ENCODE data around the gene UQCR11. TPM values are rescaled to one million over a fixed set of nuclear protein-coding genes. Genes with fewer than 3 reads are reported as not detected.

The UQCR11 gene
- 82.3 TPM for polyA plus RNA-seq (ENCODE audit: insufficient read length)
- long read RNA-seq, donor 1, transcript UQCR11-201 (2 exons, 753 nt): minor isoform, 8 of 492 reads
- long read RNA-seq, donor 1, transcript UQCR11-203 (3 exons, 1,324 nt): major isoform, 359 of 492 reads
- long read RNA-seq, donor 1, partial matches to known transcripts: 124 of 492 reads
- long read RNA-seq, donor 1, other reads (novel, unspliced or antisense): 0 of 492 reads
- long read RNA-seq, donor 2, transcript UQCR11-201 (2 exons, 753 nt): minor isoform, 5 of 335 reads
- long read RNA-seq, donor 2, transcript UQCR11-203 (3 exons, 1,324 nt): major isoform, 271 of 335 reads
- long read RNA-seq, donor 2, partial matches to known transcripts: 59 of 335 reads
- long read RNA-seq, donor 2, other reads (novel, unspliced or antisense): 0 of 335 reads
- long read RNA-seq, donor 3, transcript UQCR11-203 (3 exons, 1,324 nt): major isoform, 206 of 258 reads
- long read RNA-seq, donor 3, partial matches to known transcripts: 48 of 258 reads
- long read RNA-seq, donor 3, other reads (novel, unspliced or antisense): 0 of 258 reads
- long read RNA-seq, donor 4, transcript UQCR11-203 (3 exons, 1,324 nt): major isoform, 119 of 165 reads
- long read RNA-seq, donor 4, partial matches to known transcripts: 46 of 165 reads
- long read RNA-seq, donor 4, other reads (novel, unspliced or antisense): 0 of 165 reads
- long read RNA-seq, donor 5, transcript UQCR11-201 (2 exons, 753 nt): minor isoform, 7 of 690 reads
- long read RNA-seq, donor 5, transcript UQCR11-203 (3 exons, 1,324 nt): major isoform, 592 of 690 reads
- long read RNA-seq, donor 5, partial matches to known transcripts: 91 of 690 reads
- long read RNA-seq, donor 5, other reads (novel, unspliced or antisense): 0 of 690 reads
- long read RNA-seq, donor 6, transcript UQCR11-203 (3 exons, 1,324 nt): major isoform, 418 of 584 reads
- long read RNA-seq, donor 6, transcript UQCR11-201 (2 exons, 753 nt): minor isoform, 7 of 584 reads
- long read RNA-seq, donor 6, partial matches to known transcripts: 157 of 584 reads
- long read RNA-seq, donor 6, other reads (novel, unspliced or antisense): 0 of 584 reads
- long read RNA-seq, donor 7, transcript UQCR11-201 (2 exons, 753 nt): minor isoform, 9 of 655 reads
- long read RNA-seq, donor 7, transcript UQCR11-203 (3 exons, 1,324 nt): major isoform, 524 of 655 reads
- long read RNA-seq, donor 7, partial matches to known transcripts: 122 of 655 reads
- long read RNA-seq, donor 7, other reads (novel, unspliced or antisense): 0 of 655 reads
- long read RNA-seq, donor 8, transcript UQCR11-203 (3 exons, 1,324 nt): major isoform, 122 of 143 reads
- long read RNA-seq, donor 8, partial matches to known transcripts: 20 of 143 reads
- long read RNA-seq, donor 8, other reads (novel, unspliced or antisense): 0 of 143 reads

DNA sequence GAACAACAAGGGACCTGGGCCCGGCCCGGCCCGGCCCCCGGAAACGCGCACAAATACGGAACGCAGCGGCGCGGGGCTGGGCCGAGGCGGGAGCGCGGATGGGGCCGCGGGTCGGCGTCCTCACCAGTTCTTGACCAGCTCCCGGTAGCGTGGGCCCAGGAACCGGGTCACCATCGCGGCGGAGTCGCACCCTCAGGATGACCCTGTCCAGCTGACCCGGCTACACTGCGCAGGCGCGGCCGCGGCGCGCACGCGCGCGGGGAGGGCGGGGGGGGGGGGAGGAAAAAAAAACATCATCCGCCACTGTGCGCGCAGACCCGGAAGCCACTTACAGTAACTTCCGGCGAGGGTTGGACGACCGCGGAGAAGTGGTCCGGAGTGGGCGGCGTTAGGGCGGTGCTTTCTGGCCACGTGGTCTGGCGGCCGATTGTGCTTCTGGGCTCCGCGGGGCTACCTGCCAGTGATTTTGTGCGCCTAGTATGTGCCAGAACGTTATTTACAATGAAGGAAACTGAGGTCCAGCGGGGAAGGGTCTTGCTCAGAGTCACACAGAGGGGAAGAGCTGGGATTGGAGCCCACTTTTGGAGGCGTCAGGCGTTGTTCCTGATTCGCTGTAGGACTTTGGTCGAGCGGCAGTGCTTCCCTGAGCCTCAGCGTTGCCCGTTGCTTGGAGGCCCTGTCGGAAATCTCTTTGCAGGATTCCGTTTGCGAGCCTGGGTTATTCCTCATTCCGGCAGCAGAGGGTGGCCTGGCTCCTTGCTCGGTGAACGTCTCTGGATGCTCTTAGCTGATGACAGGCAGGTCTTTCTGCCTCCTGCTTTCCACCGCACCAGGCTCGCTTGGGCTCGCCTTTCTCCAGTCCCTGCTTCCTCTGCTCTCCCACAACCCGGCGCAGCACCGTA is at the start of gene UQCR11:
Gene UQCR11, minus strand, starts transcription at position 227 of the 902 bp plus-strand sequence. Its CDS starts 53 bp downstream, at position 174.
- peak; percentile 94 for DNase-seq

GRCh38 chr19:1654178-1654792 is 49.0 kb upstream of the UQCR11 start:
- no peak for DNase-seq

GRCh38 chr19:1653300-1653628 is 48.0 kb upstream of the UQCR11 start:
- DNase-seq: no peak

DNA sequence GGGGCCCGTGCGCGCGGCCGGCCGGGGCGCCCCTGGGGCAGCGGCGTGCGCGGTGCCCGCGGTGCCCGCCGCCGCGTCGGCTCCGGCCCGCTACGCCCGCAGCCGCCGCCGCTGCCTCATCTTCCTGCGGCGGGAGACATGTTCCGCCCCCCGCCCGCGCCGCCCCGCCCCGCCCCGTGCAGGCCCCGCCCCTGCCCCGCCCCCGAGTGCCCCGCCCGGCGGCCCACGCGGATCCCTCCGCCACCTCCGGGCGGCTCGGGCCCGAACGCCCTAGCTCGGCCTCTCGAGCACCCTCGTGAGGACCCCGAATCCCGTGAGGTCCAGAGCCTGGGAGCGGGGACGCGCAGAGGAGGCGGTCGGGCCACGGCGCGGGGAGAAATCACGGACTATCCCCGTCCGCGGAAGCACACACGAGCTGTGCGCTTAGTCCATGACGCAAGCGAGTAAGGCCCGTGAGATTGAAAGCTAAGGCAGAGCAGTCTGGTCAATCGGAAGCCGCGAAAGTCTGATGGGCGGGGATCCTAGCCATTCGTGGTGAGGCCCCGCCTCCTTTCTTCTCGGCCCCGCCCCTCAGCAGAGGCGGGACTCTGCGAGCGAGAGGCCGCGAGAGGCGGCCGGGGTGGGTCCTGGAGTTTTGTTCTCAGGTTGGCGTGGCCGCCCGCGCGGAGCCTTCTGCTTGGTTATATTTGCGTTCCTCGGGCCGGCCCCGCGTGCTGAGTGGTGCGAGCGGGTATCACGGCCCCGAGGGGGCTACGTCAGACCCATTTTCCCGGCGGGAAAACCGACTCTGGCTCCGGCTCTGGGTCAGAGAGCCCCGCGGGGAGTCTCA is 47.4 kb upstream of the UQCR11 start, which contains the start of gene TCF3:
Gene TCF3, minus strand, starts transcription at position 145 of the 829 bp plus-strand sequence. CDS start 2,367 bp downstream, outside the sequence.
- DNase-seq: peak; percentile 99

- peak; percentile 48 for DNase-seq
These were observed 46.5 kb upstream of the UQCR11 start for GRCh38 chr19:1651568-1652291.

GRCh38 chr19:1650650-1651567 is 45.6 kb upstream of the UQCR11 start:
- peak; percentile 38 for DNase-seq

DNA sequence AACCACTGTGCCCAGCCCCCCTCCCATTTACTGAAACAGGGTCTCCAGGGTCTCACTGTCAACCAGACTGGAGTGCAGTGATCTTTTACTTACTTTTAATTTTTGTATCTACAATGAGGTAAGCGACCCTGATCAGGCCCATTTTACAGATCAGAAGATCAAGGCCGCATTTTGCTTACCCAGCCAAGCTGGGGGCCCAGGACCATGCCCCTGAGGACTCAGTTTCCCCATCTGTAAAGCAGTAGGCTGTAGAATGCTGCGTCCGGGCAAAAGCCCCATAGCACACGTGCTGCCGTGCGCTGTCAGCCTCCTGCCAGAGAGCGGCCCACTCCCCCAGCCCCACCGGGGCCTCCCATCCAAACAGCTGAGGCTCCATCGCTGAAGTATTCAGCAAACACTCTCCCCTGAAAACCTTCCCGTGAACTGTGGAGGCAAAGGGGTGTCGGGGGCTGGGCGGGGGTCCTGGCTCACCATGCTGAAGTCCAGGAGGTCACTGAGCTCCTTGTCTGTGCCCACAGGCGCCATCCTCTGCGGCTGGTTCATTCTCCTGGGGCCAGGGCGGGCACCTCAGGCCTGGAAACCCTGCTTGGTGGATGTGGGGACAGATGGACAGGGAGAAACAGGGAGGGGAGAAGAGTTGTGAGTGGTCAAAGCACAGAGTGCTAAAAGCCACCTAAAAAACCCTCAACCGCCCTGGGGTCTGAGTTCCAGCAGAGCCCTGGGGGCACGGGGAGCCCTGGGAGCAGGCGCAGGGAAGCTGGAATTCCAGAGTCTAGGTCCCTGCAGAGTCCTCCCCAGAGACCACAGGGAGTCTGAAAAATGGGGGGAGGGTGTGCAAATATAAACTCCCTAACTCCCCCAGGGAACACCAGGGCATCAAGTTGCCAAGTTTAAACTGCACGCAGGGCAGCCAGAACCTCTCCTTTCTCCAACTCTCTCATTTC is 44.7 kb upstream of the UQCR11 start:
- no peak for DNase-seq

DNA sequence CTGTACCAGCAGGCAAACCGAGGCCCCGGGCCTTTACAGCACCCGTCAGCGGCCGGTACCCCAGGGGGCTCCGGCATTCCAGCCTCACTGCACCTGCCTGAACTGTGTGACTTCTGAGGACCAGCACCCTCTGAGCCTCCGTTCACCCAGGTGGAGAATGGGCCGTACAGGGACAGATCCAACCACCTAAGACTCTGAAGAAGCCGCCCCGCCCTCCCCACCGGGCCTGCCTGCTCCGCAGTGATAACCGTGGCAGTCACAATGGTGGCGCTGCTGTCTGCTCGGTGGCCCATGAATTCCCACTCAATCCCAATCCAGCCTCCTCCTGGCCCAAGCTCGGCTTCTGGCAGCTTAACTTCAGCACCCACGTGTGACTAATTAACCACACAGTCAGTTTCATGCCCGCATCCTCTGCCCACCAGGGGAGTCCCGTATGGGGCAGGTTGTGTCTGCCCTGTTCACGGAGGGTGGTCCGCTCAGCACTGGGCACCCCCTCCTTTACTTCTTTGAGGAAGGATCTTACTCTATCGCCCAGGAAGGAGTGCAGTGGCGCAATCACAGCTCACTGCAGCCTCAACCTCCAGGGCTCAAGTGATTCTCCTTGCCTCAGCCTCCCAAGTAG is 43.8 kb upstream of the UQCR11 start:
- DNase-seq: no peak

GRCh38 chr19:1648459-1648849 is 43.2 kb upstream of the UQCR11 start:
- DNase-seq: no peak

DNA sequence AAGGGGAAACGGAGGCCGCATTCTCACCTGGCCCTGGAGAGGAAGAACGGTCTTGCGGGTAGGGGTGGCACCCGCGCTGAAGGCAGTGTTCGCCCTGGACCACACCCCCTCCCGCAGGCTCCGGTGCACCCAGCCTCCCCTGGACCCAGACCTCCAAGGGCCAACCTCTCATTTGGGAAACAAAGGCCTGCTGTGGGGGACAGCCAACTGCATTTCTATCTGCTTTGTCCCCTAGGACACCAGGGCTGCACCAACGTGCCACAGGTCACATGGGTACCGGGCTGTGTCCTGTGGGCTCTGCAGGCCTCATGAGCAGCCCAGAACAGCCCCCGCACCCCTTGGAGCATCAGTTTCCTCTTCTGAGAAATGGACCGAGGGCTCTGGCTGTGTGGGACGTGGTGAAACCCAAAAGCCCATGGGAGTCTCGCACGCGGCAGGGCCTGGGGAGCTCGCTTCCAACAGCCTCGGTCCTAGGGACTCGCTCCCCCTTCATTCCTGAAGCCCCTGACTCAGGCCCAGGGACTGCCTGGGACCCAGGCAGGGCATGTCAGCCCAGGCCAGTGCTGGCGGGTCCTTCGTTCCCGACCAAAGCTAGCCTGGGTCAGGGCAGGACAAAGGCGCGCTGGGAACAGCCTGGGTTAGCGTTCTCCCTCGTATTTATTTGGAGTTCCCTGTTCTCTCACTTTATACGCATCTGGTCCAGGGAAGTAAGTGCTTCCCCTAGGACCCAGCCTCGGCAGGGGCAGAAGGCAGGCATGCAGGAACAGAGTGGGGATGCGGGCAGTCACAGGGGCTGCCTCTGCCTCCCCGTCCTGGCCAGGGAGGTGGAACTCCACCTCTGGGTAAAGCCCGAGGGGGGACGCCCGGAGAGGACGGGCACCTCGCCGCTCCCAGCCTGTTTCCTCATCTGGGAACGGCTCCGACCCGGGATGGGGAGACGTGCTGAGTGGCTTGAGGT is 42.5 kb upstream of the UQCR11 start:
- no peak for DNase-seq

DNA sequence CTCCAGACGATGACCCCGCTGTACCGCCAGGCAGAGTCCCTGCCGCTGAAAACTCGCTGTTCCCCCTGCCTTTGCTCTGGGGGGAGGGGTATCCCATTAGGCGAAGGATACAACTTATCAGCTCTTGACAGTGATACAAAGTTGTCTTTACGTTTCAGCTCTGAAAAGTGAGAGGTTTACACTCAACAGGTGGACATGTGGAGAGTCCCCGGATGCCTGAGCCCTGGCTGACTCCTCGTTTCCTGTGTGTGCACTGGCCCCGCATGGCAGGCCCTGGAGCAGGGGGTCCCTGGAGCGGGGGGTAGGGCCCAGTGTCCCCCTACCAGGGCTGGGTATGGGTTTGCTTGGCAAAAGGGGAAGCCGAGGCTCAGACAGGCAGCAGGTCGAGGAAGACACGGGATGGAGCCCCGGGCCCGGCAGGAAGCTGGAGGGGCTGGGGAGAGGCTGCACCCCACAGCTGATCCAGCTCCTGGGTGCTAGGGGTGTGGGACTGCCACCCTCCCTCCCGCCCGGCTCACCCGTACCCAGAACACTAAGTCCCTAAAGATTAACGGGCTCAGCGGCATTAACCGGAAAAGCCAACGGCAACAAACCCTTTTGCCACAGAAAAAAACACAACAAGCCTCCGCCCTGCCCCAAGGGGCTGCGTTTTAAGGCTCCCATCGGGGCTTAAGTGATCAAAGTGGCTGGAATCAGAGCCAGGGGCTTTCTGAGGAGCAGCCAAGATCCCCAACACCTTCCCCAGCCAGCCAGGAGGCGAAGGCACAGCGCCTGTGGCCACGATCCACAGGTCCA is 41.6 kb upstream of the UQCR11 start:
- DNase-seq: no peak

DNA sequence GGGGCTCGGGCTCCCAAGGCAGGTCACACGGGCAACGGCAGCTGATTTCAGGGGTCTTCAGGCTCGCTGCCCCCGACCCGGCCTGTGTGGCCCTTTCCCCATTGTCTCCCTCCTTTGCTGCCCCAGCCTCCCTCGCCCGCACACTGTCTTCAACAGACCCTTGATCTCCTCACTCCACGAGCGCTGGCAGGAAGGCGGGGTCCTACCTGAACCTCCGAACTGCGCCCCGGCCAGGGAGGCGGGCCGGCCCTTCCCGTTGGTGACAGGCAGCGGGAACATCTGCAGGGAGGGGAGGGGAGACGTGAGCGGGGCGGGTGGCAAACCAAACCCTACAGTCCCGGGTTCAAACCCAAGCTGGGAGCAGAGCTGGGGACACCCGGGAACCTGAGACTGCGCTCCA is 40.9 kb upstream of the UQCR11 start:
- no peak for DNase-seq

DNA sequence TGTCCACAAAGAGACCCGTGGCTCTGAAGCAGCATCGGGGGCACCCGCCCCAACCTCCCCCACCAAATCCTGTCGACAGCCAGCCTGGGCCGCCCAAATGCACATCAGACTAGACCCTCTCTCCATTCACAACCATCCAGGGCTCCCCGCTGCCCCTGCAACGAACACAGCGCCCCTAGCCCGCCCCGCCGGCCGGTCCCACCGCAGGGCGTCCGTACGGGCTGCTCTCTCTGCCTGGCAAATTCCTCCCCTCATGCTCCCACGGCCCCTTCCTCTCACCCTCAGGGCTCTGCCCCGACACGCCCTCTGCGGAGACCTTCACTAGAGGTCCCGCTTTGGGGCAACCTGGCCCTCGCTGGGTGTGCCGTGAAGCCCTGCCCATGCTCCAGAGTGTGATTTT is 40.0 kb upstream of the UQCR11 start:
- DNase-seq: no peak

- no peak for DNase-seq
These were observed 38.8 kb upstream of the UQCR11 start for GRCh38 chr19:1644070-1644469.

Data from left kidney (tissue), 8 donors.